ENCODE measurements around the gene SMIM43. TPM values are rescaled to one million over a fixed set of nuclear protein-coding genes. Genes with fewer than 3 reads are reported as not detected.

Gene SMIM43
- total RNA-seq, 1 donor from 2014 or later, result not detected

GRCh38 chr4:121711263-121712000 is 53.5 kb downstream of the SMIM43 start:
- intact Hi-C loops (cut with DNase I), result no loop called here
- peak; percentile 92 for DNase-seq (ENCODE audit: missing footprints)
- peak; percentile 99 for ATAC-seq

GRCh38 chr4:121709766-121710405 is 55.1 kb downstream of the SMIM43 start:
- ATAC-seq, result no peak

More at GRCh38 chr4:121709766-121710405, 55.1 kb downstream of the SMIM43 start:
- no peak for DNase-seq (ENCODE audit: missing footprints)
- intact Hi-C loops (cut with DNase I), result no loop called here

Other genes starting within 250 kb of the SMIM43 start
- gene ANXA5, start 68.2 kb downstream of the SMIM43 start, total RNA-seq, result 136 TPM
- 10.2 TPM for gene EXOSC9, start 36.2 kb upstream of the SMIM43 start, total RNA-seq
- 1.2 TPM for gene CCNA2, start 58.7 kb upstream of the SMIM43 start, total RNA-seq
- 5.4 TPM for gene BBS7, start 105.3 kb upstream of the SMIM43 start, total RNA-seq
- gene TRPC3, start 186.9 kb upstream of the SMIM43 start, total RNA-seq, result 0.14 TPM

Measured in Right ventricle myocardium inferior (tissue), 1 donor.